ENCODE results near the gene ARHGAP27. TPM values are rescaled to one million over a fixed set of nuclear protein-coding genes. Genes with fewer than 3 reads are reported as not detected.

Gene ARHGAP27
- total and polyA plus RNA-seq, 2 donors, result 23.1 to 73.8 TPM

- H3K4me3 ChIP-seq (ENCODE audit: low read length in 2 of 2), result no peak overlapping the region
- no peak for DNase-seq (ENCODE audit: low read depth in 6 of 9, low spot score in 9 of 9)
Measured at GRCh38 chr17:45364531-45365390, 67.9 kb downstream of the ARHGAP27 start.

GRCh38 chr17:45363498-45363897, 69.2 kb downstream of the ARHGAP27 start:
- peaks cover 0 to 4% of the 10 kb centered on the region in 2 donors for H3K4me1 ChIP-seq (ENCODE audit: control insufficient read depth in 2 of 2, insufficient read depth in 2 of 2, low read length in 2 of 2)
- no peak overlapping the region for H3K27ac ChIP-seq (ENCODE audit: low read depth in 1 of 2, low read length in 1 of 2)
- H3K27me3 ChIP-seq (ENCODE audit: control insufficient read depth in 2 of 2, insufficient read depth in 1 of 2, low read length in 1 of 2), result peaks cover 0 to 8% of the 10 kb centered on the region in 2 donors
- no peak overlapping the region for H3K4me3 ChIP-seq (ENCODE audit: low read length in 2 of 2)
- DNase-seq (ENCODE audit: low read depth in 6 of 9, low spot score in 9 of 9), result no peak
- H3K36me3 ChIP-seq (ENCODE audit: control insufficient read depth in 2 of 2, insufficient read depth in 2 of 2, low read length in 1 of 2), result no peaks in the 10 kb centered on the region
- H3K9me3 ChIP-seq (ENCODE audit: control insufficient read depth in 2 of 2, insufficient read depth in 1 of 2, low read length in 1 of 2), result peaks cover 0 to 2% of the 10 kb centered on the region in 2 donors
- 94% methylated on average over 3 of the region's 3 CpGs for whole genome bisulfite sequencing

More at GRCh38 chr17:45364531-45365390, 67.9 kb downstream of the ARHGAP27 start:
- Histone ChIP-seq H3K4me1 (ENCODE audit: control insufficient read depth in 2 of 2, insufficient read depth in 2 of 2, low read length in 2 of 2) (peaks cover 0 to 4% of the 10 kb centered on the region in 2 donors), H3K9me3 (ENCODE audit: control insufficient read depth in 2 of 2, insufficient read depth in 1 of 2, low read length in 1 of 2) (peaks cover 0 to 2% of the 10 kb centered on the region in 2 donors), H3K36me3 (ENCODE audit: control insufficient read depth in 2 of 2, insufficient read depth in 2 of 2, low read length in 1 of 2) (no peaks in the 10 kb centered on the region), H3K27ac (ENCODE audit: low read depth in 1 of 2, low read length in 1 of 2) (no peak overlapping the region), H3K27me3 (ENCODE audit: control insufficient read depth in 2 of 2, insufficient read depth in 1 of 2, low read length in 1 of 2) (peaks cover 0 to 8% of the 10 kb centered on the region in 2 donors)
- WGBS, result 87% methylated on average over 17 of the region's 17 CpGs

- 96% methylated on average over 4 of the region's 4 CpGs for WGBS
- H3K4me3 ChIP-seq (ENCODE audit: low read length in 2 of 2), result no peak overlapping the region
- H3K4me1 ChIP-seq (ENCODE audit: control insufficient read depth in 2 of 2, insufficient read depth in 2 of 2, low read length in 2 of 2), result peaks cover 0 to 4% of the 10 kb centered on the region in 2 donors
- peaks cover 0 to 8% of the 10 kb centered on the region in 2 donors for H3K27me3 ChIP-seq (ENCODE audit: control insufficient read depth in 2 of 2, insufficient read depth in 1 of 2, low read length in 1 of 2)
- H3K36me3 ChIP-seq (ENCODE audit: control insufficient read depth in 2 of 2, insufficient read depth in 2 of 2, low read length in 1 of 2), result no peaks in the 10 kb centered on the region
- no peak for DNase-seq (ENCODE audit: low read depth in 6 of 9, low spot score in 9 of 9)
- no peak overlapping the region for H3K27ac ChIP-seq (ENCODE audit: low read depth in 1 of 2, low read length in 1 of 2)
- H3K9me3 ChIP-seq (ENCODE audit: control insufficient read depth in 2 of 2, insufficient read depth in 1 of 2, low read length in 1 of 2), result peaks cover 0 to 2% of the 10 kb centered on the region in 2 donors
Measured at GRCh38 chr17:45361976-45362375, 70.7 kb downstream of the ARHGAP27 start.

GRCh38 chr17:45361451-45361850, 71.2 kb downstream of the ARHGAP27 start:
- Histone ChIP-seq H3K36me3 (ENCODE audit: control insufficient read depth in 2 of 2, insufficient read depth in 2 of 2, low read length in 1 of 2) (no peaks in the 10 kb centered on the region), H3K27ac (ENCODE audit: low read depth in 1 of 2, low read length in 1 of 2) (no peak overlapping the region), H3K27me3 (ENCODE audit: control insufficient read depth in 2 of 2, insufficient read depth in 1 of 2, low read length in 1 of 2) (peaks cover 0 to 8% of the 10 kb centered on the region in 2 donors), H3K4me1 (ENCODE audit: control insufficient read depth in 2 of 2, insufficient read depth in 2 of 2, low read length in 2 of 2) (peaks cover 0 to 4% of the 10 kb centered on the region in 2 donors), H3K4me3 (ENCODE audit: low read length in 2 of 2) (no peak overlapping the region), H3K9me3 (ENCODE audit: control insufficient read depth in 2 of 2, insufficient read depth in 1 of 2, low read length in 1 of 2) (peaks cover 0 to 2% of the 10 kb centered on the region in 2 donors)
- 89% methylated on average over 3 of the region's 3 CpGs for WGBS
- DNase-seq (ENCODE audit: low read depth in 6 of 9, low spot score in 9 of 9), result no peak

GRCh38 chr17:45357364-45357997, 75.2 kb downstream of the ARHGAP27 start:
- no peak for DNase-seq (ENCODE audit: low read depth in 6 of 9, low spot score in 9 of 9)
- H3K36me3 ChIP-seq (ENCODE audit: control insufficient read depth in 2 of 2, insufficient read depth in 2 of 2, low read length in 1 of 2), result no peaks in the 10 kb centered on the region
- no peaks in the 10 kb centered on the region for H3K4me1 ChIP-seq (ENCODE audit: control insufficient read depth in 2 of 2, insufficient read depth in 2 of 2, low read length in 2 of 2)
- 97% methylated on average over 5 of the region's 5 CpGs for WGBS
- no peaks in the 10 kb centered on the region for H3K27me3 ChIP-seq (ENCODE audit: control insufficient read depth in 2 of 2, insufficient read depth in 1 of 2, low read length in 1 of 2)
- H3K27ac ChIP-seq (ENCODE audit: low read depth in 1 of 2, low read length in 1 of 2), result no peak overlapping the region
- H3K9me3 ChIP-seq (ENCODE audit: control insufficient read depth in 2 of 2, insufficient read depth in 1 of 2, low read length in 1 of 2), result peaks cover 0 to 2% of the 10 kb centered on the region in 2 donors
- H3K4me3 ChIP-seq (ENCODE audit: low read length in 2 of 2), result no peak overlapping the region

- no peak for DNase-seq (ENCODE audit: low read depth in 6 of 9, low spot score in 9 of 9)
- WGBS, result 93% methylated on average over 2 of the region's 2 CpGs
- H3K9me3 ChIP-seq (ENCODE audit: control insufficient read depth in 2 of 2, insufficient read depth in 1 of 2, low read length in 1 of 2), result no peaks in the 10 kb centered on the region
Measured at GRCh38 chr17:45355087-45355486, 77.6 kb downstream of the ARHGAP27 start.

GRCh38 chr17:45353043-45353442, 79.6 kb downstream of the ARHGAP27 start:
- Histone ChIP-seq H3K4me1 (ENCODE audit: control insufficient read depth in 2 of 2, insufficient read depth in 2 of 2, low read length in 2 of 2) (no peaks in the 10 kb centered on the region), H3K36me3 (ENCODE audit: control insufficient read depth in 2 of 2, insufficient read depth in 2 of 2, low read length in 1 of 2) (no peaks in the 10 kb centered on the region), H3K9me3 (ENCODE audit: control insufficient read depth in 2 of 2, insufficient read depth in 1 of 2, low read length in 1 of 2) (no peaks in the 10 kb centered on the region), H3K27ac (ENCODE audit: low read depth in 1 of 2, low read length in 1 of 2) (no peak overlapping the region), H3K4me3 (ENCODE audit: low read length in 2 of 2) (no peak overlapping the region), H3K27me3 (ENCODE audit: control insufficient read depth in 2 of 2, insufficient read depth in 1 of 2, low read length in 1 of 2) (no peaks in the 10 kb centered on the region)
- DNase-seq (ENCODE audit: low read depth in 6 of 9, low spot score in 9 of 9), result peak in 1 of 9 donors; percentile 23
- 84% methylated on average over 4 of the region's 4 CpGs for WGBS

More at GRCh38 chr17:45355087-45355486, 77.6 kb downstream of the ARHGAP27 start:
- Histone ChIP-seq H3K27me3 (ENCODE audit: control insufficient read depth in 2 of 2, insufficient read depth in 1 of 2, low read length in 1 of 2) (no peaks in the 10 kb centered on the region), H3K27ac (ENCODE audit: low read depth in 1 of 2, low read length in 1 of 2) (no peak overlapping the region), H3K36me3 (ENCODE audit: control insufficient read depth in 2 of 2, insufficient read depth in 2 of 2, low read length in 1 of 2) (no peaks in the 10 kb centered on the region), H3K4me1 (ENCODE audit: control insufficient read depth in 2 of 2, insufficient read depth in 2 of 2, low read length in 2 of 2) (no peaks in the 10 kb centered on the region), H3K4me3 (ENCODE audit: low read length in 2 of 2) (no peak overlapping the region)

- no peaks in the 10 kb centered on the region for H3K27me3 ChIP-seq (ENCODE audit: control insufficient read depth in 2 of 2, insufficient read depth in 1 of 2, low read length in 1 of 2)
- no peaks in the 10 kb centered on the region for H3K36me3 ChIP-seq (ENCODE audit: control insufficient read depth in 2 of 2, insufficient read depth in 2 of 2, low read length in 1 of 2)
- H3K4me3 ChIP-seq (ENCODE audit: low read length in 2 of 2), result no peak overlapping the region
- no peaks in the 10 kb centered on the region for H3K9me3 ChIP-seq (ENCODE audit: control insufficient read depth in 2 of 2, insufficient read depth in 1 of 2, low read length in 1 of 2)
- 96% methylated on average over 2 of the region's 2 CpGs for WGBS
- no peak for DNase-seq (ENCODE audit: low read depth in 6 of 9, low spot score in 9 of 9)
- H3K4me1 ChIP-seq (ENCODE audit: control insufficient read depth in 2 of 2, insufficient read depth in 2 of 2, low read length in 2 of 2), result no peaks in the 10 kb centered on the region
- H3K27ac ChIP-seq (ENCODE audit: low read depth in 1 of 2, low read length in 1 of 2), result no peak overlapping the region
Measured at GRCh38 chr17:45351831-45352230, 80.8 kb downstream of the ARHGAP27 start.

- Histone ChIP-seq H3K9me3 (ENCODE audit: control insufficient read depth in 2 of 2, insufficient read depth in 1 of 2, low read length in 1 of 2) (no peaks in the 10 kb centered on the region), H3K4me3 (ENCODE audit: low read length in 2 of 2) (no peak overlapping the region), H3K4me1 (ENCODE audit: control insufficient read depth in 2 of 2, insufficient read depth in 2 of 2, low read length in 2 of 2) (peaks cover 0 to 5% of the 10 kb centered on the region in 2 donors), H3K27me3 (ENCODE audit: control insufficient read depth in 2 of 2, insufficient read depth in 1 of 2, low read length in 1 of 2) (no peaks in the 10 kb centered on the region), H3K36me3 (ENCODE audit: control insufficient read depth in 2 of 2, insufficient read depth in 2 of 2, low read length in 1 of 2) (no peaks in the 10 kb centered on the region), H3K27ac (ENCODE audit: low read depth in 1 of 2, low read length in 1 of 2) (no peak overlapping the region)
- no peak for DNase-seq (ENCODE audit: low read depth in 6 of 9, low spot score in 9 of 9)
- 93% methylated on average over 6 of the region's 6 CpGs for WGBS
Measured at GRCh38 chr17:45347444-45347843, 85.2 kb downstream of the ARHGAP27 start.

All from thymus (tissue), 11 donors.